ENCODE results near the gene KLHL14.

KLHL14 gene

DNA sequence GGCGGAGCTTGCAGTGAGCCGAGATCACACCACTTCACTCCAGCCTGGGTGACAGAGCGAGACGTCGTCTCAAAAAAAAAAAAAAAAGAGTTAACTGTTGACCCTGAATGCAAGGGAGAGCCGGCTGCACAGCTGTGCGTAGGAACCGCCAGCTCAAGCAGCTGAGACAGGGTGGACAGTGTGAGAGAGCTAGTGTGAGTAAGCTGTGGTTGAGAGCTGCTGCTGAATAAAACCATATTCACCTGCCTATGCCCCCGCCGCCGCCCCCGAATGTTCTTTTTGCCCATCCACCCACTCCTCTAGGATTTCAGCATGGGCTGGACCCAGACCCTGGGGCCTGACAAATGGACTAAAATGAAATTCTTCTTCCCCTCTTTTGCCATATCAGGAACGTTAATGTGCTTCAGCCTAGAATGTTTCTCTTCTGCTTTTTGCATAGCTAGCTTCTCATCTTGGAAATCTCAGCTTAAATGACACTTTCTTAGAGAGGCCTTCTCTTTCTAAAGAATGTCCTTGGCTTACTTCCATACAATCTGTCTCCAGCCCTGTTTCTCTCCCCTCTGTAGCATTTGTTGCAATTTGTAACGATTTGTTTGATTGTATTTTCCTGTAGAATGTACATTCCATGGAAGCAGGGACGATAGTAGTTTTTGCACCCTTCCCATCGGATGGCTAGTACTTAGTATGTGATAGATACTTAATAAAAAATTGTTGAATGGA is 142.7 kb downstream of the KLHL14 start:
- DNase-seq = no peak

DNA sequence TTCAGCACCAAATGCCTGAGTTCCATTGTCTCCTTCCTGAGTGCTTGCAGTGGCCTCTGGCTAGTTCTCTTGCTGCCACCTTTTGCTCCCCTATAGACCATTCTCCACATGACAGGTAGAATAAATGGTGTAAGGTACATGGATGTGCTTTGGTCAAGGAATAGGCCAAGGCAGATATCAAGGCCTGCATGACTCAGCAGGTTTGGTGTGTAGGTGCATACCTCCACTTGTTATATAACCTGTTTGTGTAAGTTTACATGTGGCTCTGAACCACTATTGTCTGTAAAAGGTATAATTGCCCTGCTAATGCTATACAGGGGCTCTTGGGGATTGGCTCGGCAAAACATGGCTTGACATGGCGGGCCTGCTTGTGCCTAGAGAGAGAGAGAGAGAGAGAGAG is 143.5 kb downstream of the KLHL14 start:
- no peak for DNase-seq

DNA sequence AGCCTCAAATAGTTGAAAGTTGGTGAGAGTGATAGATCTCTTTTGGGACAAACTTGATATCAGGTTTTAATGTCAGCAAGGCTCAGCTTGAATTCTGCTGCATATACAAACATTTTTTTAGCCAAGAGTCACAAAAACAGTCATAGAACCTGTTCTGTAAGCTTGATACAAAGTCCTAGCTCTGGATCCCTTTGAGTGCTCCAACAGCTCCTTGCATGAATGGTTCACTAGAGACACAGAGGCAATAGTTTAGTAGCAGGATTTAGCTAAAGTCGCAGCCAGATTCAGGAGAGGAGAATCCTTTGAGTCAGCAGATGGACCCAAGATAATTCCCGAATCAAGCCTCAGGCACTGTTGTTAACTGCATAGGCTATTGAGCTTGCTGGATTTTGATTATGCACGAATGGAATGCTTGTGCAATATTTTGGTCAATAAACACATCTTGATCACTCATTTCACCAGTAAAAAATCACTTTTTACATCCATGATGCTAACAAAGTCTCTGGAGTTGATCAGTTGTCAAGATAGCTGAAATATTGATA is 148.6 kb downstream of the KLHL14 start:
- no peak for DNase-seq

DNA sequence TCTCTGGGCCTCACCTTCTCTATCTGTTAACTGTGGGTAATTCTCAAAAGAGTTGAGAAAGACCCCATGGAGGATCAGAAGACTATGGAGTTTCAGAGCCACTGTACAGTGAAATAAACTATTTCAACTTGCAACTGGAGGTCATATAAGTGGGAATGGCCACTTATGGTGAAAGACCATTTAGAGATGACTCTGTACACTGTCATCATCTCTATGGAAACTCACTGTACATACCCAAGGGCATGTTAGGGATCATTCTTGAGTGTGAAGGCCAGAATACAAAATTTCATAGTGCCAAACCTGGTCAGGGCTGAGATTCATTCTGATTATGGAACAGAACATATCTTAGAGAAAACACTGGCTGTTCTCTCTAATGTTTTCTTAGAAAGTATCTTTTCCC is 149.3 kb downstream of the KLHL14 start:
- DNase-seq = no peak

All from fibroblast of skin of scalp (primary cell).